Hepatocyte (in vitro differentiated cells): ENCODE measurements around the gene MOB3B.

ENCODE experiments used
- EZH2 ChIP-seq: fragments of 200-600 bp; sonication (generic); IDR thresholded peaks from 2 replicates; pipeline ENCODE4 v1.6.1; 2016; ENCODE audit warnings: antibody characterized with exemption, mild to moderate bottlenecking, borderline replicate concordance
- EZH2phosphoT487 ChIP-seq: fragments of 200-600 bp; sonication (generic); IDR thresholded peaks from one replicate; pipeline ENCODE4 v1.6.1; 2018; ENCODE audit warnings: antibody characterized with exemption, mild to moderate bottlenecking, low read depth, moderate library complexity; ENCODE audit not compliant: unreplicated experiment, severe bottlenecking
- TF ChIP-seq, protein P1 (sequence below): fragments of 200-600 bp; sonication (generic); IDR thresholded peaks from 2 replicates; pipeline ENCODE4 v1.5.1; 2016; ENCODE audit warnings: antibody characterized with exemption, mild to moderate bottlenecking; ENCODE audit not compliant: poor library complexity

DNA sequence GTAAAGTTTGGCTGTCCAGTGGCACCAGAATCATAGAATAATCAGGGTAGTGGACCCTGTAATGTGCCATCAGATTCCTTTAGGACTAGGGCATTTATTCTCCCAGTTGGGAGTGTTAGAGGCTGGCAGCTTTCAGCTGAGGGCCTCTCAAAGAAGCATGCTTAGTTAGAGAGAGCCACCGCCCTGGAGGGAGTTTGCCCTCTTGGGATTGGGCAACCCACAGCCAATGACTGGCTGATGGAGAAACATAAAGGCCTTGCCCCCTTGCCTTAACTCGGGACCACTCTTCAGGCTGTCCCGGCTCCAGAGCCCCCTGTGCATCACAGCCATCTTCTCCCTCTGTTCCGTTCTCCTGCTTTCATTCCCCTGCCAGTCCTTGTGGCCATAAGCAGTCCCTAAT is 26.0 kb downstream of the MOB3B start:
- TF ChIP-seq, protein P1, sequence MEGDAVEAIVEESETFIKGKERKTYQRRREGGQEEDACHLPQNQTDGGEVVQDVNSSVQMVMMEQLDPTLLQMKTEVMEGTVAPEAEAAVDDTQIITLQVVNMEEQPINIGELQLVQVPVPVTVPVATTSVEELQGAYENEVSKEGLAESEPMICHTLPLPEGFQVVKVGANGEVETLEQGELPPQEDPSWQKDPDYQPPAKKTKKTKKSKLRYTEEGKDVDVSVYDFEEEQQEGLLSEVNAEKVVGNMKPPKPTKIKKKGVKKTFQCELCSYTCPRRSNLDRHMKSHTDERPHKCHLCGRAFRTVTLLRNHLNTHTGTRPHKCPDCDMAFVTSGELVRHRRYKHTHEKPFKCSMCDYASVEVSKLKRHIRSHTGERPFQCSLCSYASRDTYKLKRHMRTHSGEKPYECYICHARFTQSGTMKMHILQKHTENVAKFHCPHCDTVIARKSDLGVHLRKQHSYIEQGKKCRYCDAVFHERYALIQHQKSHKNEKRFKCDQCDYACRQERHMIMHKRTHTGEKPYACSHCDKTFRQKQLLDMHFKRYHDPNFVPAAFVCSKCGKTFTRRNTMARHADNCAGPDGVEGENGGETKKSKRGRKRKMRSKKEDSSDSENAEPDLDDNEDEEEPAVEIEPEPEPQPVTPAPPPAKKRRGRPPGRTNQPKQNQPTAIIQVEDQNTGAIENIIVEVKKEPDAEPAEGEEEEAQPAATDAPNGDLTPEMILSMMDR = no peak
- TF ChIP-seq EZH2 (no peak), EZH2phosphoT487 (no peak)
